Left ventricle myocardium inferior (tissue), 1 donor: ENCODE data around the gene KLK2. TPM values are rescaled to one million over a fixed set of nuclear protein-coding genes. Genes with fewer than 3 reads are reported as not detected.

ENCODE experiments used
- DNase-seq: peaks from one replicate; pipeline ENCODE4 v3.0.0-alpha.2; 2020
- H3K27ac ChIP-seq: fragments of 200-600 bp; replicated peaks from 2 replicates; pipeline ENCODE4 v1.8.0; 2021
- H3K27me3 ChIP-seq: fragments of 200-600 bp; 2 replicates; pipeline ENCODE4 v1.8.0; 2021; ENCODE audit warnings: low read depth
- H3K36me3 ChIP-seq: fragments of 200-600 bp; 2 replicates; pipeline ENCODE4 v1.8.0; 2021
- H3K4me1 ChIP-seq: fragments of 200-600 bp; 2 replicates; pipeline ENCODE4 v1.8.0; 2021
- H3K4me3 ChIP-seq: fragments of 200-600 bp; 2 replicates; pipeline ENCODE4 v1.8.0; 2021; ENCODE audit warnings: mild to moderate bottlenecking, moderate library complexity
- H3K9me3 ChIP-seq: fragments of 200-600 bp; replicated peaks from 2 replicates; pipeline ENCODE4 v1.8.0; 2021
- intact Hi-C: fragments of 100-400 bp; cut with micrococcal nuclease; formaldehyde crosslinking; loops from one replicate; pipeline ENCODE4 v1.11.0; 2022
- total RNA-seq: library from RNA; stranded (reverse); fragmentation: NEBNext Ultra II Directional; extraction: Animal tissue kit (Norgen Biotek cat#: 25700); gene quantifications from one replicate; pipeline ENCODE4 v1.2.1, GENCODE V29; 2021
- TF ChIP-seq, protein P1 (sequence below): fragments of 200-600 bp; IDR thresholded peaks from 2 replicates; pipeline ENCODE4 v1.8.0; 2021; ENCODE audit warnings: antibody characterized with exemption, mild to moderate bottlenecking, borderline replicate concordance
- donor health status: DM: no; HTN: yes; CAD: no; lungs with severe emphysema.

The KLK2 gene
- total RNA-seq, 1 donor from 2014 or later, result not detected

DNA sequence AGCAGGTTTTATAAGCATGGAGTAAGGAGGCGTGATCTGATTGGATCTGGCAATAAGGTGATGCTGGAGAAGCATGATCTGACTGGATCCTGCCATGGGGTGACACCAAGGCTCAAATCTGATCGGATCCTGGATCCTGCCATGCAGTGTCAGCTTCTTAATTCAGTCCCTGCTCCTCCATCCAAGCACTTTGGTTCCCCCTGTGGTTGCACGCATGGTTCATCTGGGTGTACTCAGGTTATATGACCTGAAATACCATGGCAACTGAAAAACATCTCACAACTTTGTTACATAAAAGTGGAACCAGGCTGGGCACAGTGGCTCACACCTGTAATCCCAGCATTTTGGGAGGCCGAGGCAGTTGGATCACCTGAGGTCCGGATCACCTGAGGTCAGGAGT is 55.6 kb downstream of the KLK2 start:
- no peak for DNase-seq
- intact Hi-C loops, result no loop called here
- H3K4me3 ChIP-seq, result no peak overlapping the region
- TF ChIP-seq, protein P1, sequence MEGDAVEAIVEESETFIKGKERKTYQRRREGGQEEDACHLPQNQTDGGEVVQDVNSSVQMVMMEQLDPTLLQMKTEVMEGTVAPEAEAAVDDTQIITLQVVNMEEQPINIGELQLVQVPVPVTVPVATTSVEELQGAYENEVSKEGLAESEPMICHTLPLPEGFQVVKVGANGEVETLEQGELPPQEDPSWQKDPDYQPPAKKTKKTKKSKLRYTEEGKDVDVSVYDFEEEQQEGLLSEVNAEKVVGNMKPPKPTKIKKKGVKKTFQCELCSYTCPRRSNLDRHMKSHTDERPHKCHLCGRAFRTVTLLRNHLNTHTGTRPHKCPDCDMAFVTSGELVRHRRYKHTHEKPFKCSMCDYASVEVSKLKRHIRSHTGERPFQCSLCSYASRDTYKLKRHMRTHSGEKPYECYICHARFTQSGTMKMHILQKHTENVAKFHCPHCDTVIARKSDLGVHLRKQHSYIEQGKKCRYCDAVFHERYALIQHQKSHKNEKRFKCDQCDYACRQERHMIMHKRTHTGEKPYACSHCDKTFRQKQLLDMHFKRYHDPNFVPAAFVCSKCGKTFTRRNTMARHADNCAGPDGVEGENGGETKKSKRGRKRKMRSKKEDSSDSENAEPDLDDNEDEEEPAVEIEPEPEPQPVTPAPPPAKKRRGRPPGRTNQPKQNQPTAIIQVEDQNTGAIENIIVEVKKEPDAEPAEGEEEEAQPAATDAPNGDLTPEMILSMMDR, result no peak
- H3K27me3 ChIP-seq, result peaks cover 92% of the 10 kb centered on the region
- no peaks in the 10 kb centered on the region for H3K9me3 ChIP-seq
- no peaks in the 10 kb centered on the region for H3K4me1 ChIP-seq
- no peaks in the 10 kb centered on the region for H3K36me3 ChIP-seq
- H3K27ac ChIP-seq, result no peak overlapping the region

Other genes with a start within 250 kb of the KLK2 start
- gene SYT3, start 233.6 kb upstream of the KLK2 start, total RNA-seq, result 0.22 TPM
- 3.6 TPM for gene C19orf81, start 224.0 kb upstream of the KLK2 start, total RNA-seq
- 0.25 TPM for gene SHANK1, start 153.6 kb upstream of the KLK2 start, total RNA-seq
- 6.2 TPM for gene CLEC11A, start 150.1 kb upstream of the KLK2 start, total RNA-seq
- gene GPR32, start 103.0 kb upstream of the KLK2 start, total RNA-seq, result not detected
- not detected for gene ACP4, start 83.0 kb upstream of the KLK2 start, total RNA-seq
- gene KLK1, start 49.7 kb upstream of the KLK2 start, total RNA-seq, result 0.41 TPM
- not detected for gene KLK15, start 39.9 kb upstream of the KLK2 start, total RNA-seq
- not detected for gene KLK3, start 18.5 kb upstream of the KLK2 start, total RNA-seq
- not detected for gene KLK4, start 38.0 kb downstream of the KLK2 start, total RNA-seq
- gene KLK5, start 79.6 kb downstream of the KLK2 start, total RNA-seq, result not detected
- not detected for gene KLK6, start 96.2 kb downstream of the KLK2 start, total RNA-seq
- not detected for gene KLK7, start 110.5 kb downstream of the KLK2 start, total RNA-seq
- gene KLK8, start 128.2 kb downstream of the KLK2 start, total RNA-seq, result not detected
- not detected for gene KLK10, start 146.3 kb downstream of the KLK2 start, total RNA-seq
- gene KLK11, start 153.2 kb downstream of the KLK2 start, total RNA-seq, result not detected
- not detected for gene KLK12, start 161.6 kb downstream of the KLK2 start, total RNA-seq
- not detected for gene KLK13, start 191.7 kb downstream of the KLK2 start, total RNA-seq
- 1.6 TPM for gene KLK14, start 209.4 kb downstream of the KLK2 start, total RNA-seq
- gene CTU1, start 235.0 kb downstream of the KLK2 start, total RNA-seq, result 4.4 TPM